Endothelial cell of umbilical vein (primary cell): ENCODE results near the gene SZT2. TPM values are rescaled to one million over a fixed set of nuclear protein-coding genes. Genes with fewer than 3 reads are reported as not detected.

Source experiments
- BruUV-seq: library from RNA; stranded (reverse); fragments of 400-500 nt; replicated peaks from 2 replicates; lab custom pipeline; 2021; lab: Mats Ljungman, UMichigan
- CTCF ChIA-PET: fragments of 300-600, 350-600 bp; sonication (Branson Sonifier 250); formaldehyde crosslinking; loops from one replicate; lab custom pipeline; 2021; ENCODE audit warnings: antibody characterized with exemption, inconsistent platforms; lab: Charles Lee
- POLR2A ChIA-PET: fragments of 300-600, 350-600 bp; sonication (Branson Sonifier 250); formaldehyde crosslinking; loops from one replicate; lab custom pipeline; 2021; ENCODE audit warnings: antibody characterized with exemption, inconsistent platforms; lab: Charles Lee
- DNase-seq: peaks from one replicate; pipeline ENCODE4 v3.0.0-alpha.2; 2011; ENCODE audit warnings: low read depth, low spot score
- FAIRE-seq: peaks from 2 replicates; lab custom pipeline; 2011; peaks lifted over from hg19 to GRCh38; lab: Jason Lieb, UNC
- H2AFZ ChIP-seq: 2 replicates; pipeline ENCODE4 v1.6.0; 2012; ENCODE audit warnings: low read depth, low read length, control low read depth, inconsistent platforms
- H3K27ac ChIP-seq: 2 replicates; pipeline ENCODE4 v1.5.1; 2011; ENCODE audit warnings: low read depth, mild to moderate bottlenecking, control low read depth, low read length, moderate library complexity; ENCODE audit not compliant: insufficient read depth
- H3K27me3 ChIP-seq, 2 experiments: 2 replicates each; pipeline versions ENCODE4 v1.6.0 to v1.6.1; 2011; ENCODE audit warnings: low read length in 2 of 2, mixed read lengths in 1 of 2; ENCODE audit not compliant: control insufficient read depth in 2 of 2, insufficient read depth in 2 of 2
- H3K36me3 ChIP-seq, 2 experiments: 2 replicates in 1 of 2; 3 replicates in 1 of 2; pipeline ENCODE4 v1.5.1; 2011; ENCODE audit warnings: low read length in 2 of 2, mild to moderate bottlenecking in 1 of 2, moderate library complexity in 1 of 2; ENCODE audit not compliant: control insufficient read depth in 2 of 2, insufficient read depth in 2 of 2; ENCODE audit errors: extremely low read depth in 1 of 2
- H3K4me1 ChIP-seq: 3 replicates; pipeline ENCODE4 v1.5.1; 2011; ENCODE audit warnings: mild to moderate bottlenecking, low read length; ENCODE audit not compliant: control insufficient read depth, insufficient read depth; ENCODE audit errors: extremely low read depth
- H3K4me2 ChIP-seq: 2 replicates; pipeline ENCODE4 v1.6.1; 2011; ENCODE audit warnings: low read length, control low read depth, mixed read lengths; ENCODE audit not compliant: insufficient read depth
- H3K4me3 ChIP-seq, 3 experiments: fragments of 200-600 bp in 1 of 3; sonication (generic), shearing (Covaris generic) in 1 of 3; replicated peaks in 1 of 3; 2 replicates each; pipeline ENCODE4 v1.5.1; 2011 to 2016; ENCODE audit warnings: control low read depth in 3 of 3, low read length in 3 of 3, mild to moderate bottlenecking in 2 of 3, inconsistent platforms in 1 of 3, low read depth in 1 of 3, moderate library complexity in 1 of 3; ENCODE audit not compliant: insufficient read depth in 1 of 3
- H3K79me2 ChIP-seq: 2 replicates; pipeline ENCODE4 v1.6.0; 2012; ENCODE audit warnings: low read length, inconsistent platforms; ENCODE audit not compliant: control insufficient read depth, insufficient read depth
- H3K9ac ChIP-seq: replicated peaks from 2 replicates; pipeline ENCODE3; 2011; ENCODE audit warnings: low read length, control low read depth; ENCODE audit not compliant: insufficient read depth; ENCODE audit errors: extremely low read depth
- H3K9me1 ChIP-seq: replicated peaks from 3 replicates; pipeline ENCODE4 v1.6.0; 2011; ENCODE audit warnings: mild to moderate bottlenecking, low read length; ENCODE audit not compliant: control insufficient read depth, insufficient read depth; ENCODE audit errors: extremely low read depth
- H3K9me3 ChIP-seq: replicated peaks from 2 replicates; pipeline ENCODE4 v1.5.1; 2012; ENCODE audit warnings: low read length, inconsistent platforms; ENCODE audit not compliant: control insufficient read depth, insufficient read depth
- H4K20me1 ChIP-seq: replicated peaks from 2 replicates; pipeline ENCODE3; 2011; ENCODE audit warnings: mild to moderate bottlenecking, low read length; ENCODE audit not compliant: control insufficient read depth, insufficient read depth; ENCODE audit errors: extremely low read depth
- EZH2 ChIP-seq: IDR thresholded peaks from 2 replicates; pipeline ENCODE4 v1.6.1; 2012; ENCODE audit warnings: borderline replicate concordance, low read depth, mild to moderate bottlenecking, moderate library complexity, low read length, inconsistent platforms; ENCODE audit not compliant: severe bottlenecking
- FOS ChIP-seq: IDR thresholded peaks from 2 replicates; pipeline ENCODE4 v1.6.1; 2011; ENCODE audit warnings: mild to moderate bottlenecking, low read length, moderate library complexity, borderline replicate concordance; ENCODE audit not compliant: insufficient read depth
- GATA2 ChIP-seq: IDR thresholded peaks from 2 replicates; pipeline ENCODE4 v1.7.0; 2011; ENCODE audit warnings: low read depth, mild to moderate bottlenecking, moderate library complexity, mixed read lengths, low read length; ENCODE audit not compliant: insufficient read length, insufficient read depth
- JUN ChIP-seq: IDR thresholded peaks from 2 replicates; pipeline ENCODE4 v1.6.1; 2011; ENCODE audit warnings: borderline replicate concordance, low read depth; ENCODE audit not compliant: insufficient read length, insufficient read depth
- MYC ChIP-seq: IDR thresholded peaks from one replicate; pipeline ENCODE4 v1.6.1; 2011; ENCODE audit warnings: mild to moderate bottlenecking, low read depth, low read length
- POLR2A ChIP-seq: IDR thresholded peaks from 2 replicates; pipeline ENCODE4 v1.6.1; 2012; ENCODE audit warnings: low read depth, mild to moderate bottlenecking, control low read depth, low read length
- POLR2AphosphoS5 ChIP-seq: IDR thresholded peaks from 2 replicates; pipeline ENCODE4 v1.6.1; 2012; ENCODE audit warnings: low read depth, mild to moderate bottlenecking, control low read depth, low read length, moderate library complexity; ENCODE audit not compliant: insufficient read depth
- dilution Hi-C: fragments of 300-500 bp; cut with MboI; formaldehyde crosslinking; loops from one replicate; pipeline ENCODE4 v1.15.0; 2019; ENCODE audit warnings: low sequenced_read_pairs; ENCODE audit not compliant: extremely low pct_ligation_motif_present
- intact Hi-C: fragments of 100-400 bp; cut with micrococcal nuclease; formaldehyde crosslinking; loops from one replicate; pipeline ENCODE4 v1.10.0; 2022
- polyA plus RNA-seq, 4 experiments: library from polyadenylated mRNA; depleted of rRNA in 3 of 4; stranded (reverse) in 3 of 4; unstranded in 1 of 4; fragments of >200 nt; gene quantifications; 2 replicates each; pipeline versions ENCODE4 v1.2.1 to v1.2.3, GENCODE V29; 2011 to 2012; ENCODE audit warnings: missing spikeins in 1 of 4
- total RNA-seq: library from RNA; stranded (reverse); gene quantifications from 2 replicates; pipeline ENCODE4 v1.2.3, GENCODE V29; 2021
- TF ChIP-seq, protein P1 (sequence below), 2 donors: IDR thresholded peaks; 1 replicate in 1 of 2; 2 replicates in 1 of 2; pipeline ENCODE4 v1.5.1; 2011; ENCODE audit warnings: low read length in 2 of 2, mild to moderate bottlenecking in 2 of 2, moderate library complexity in 2 of 2, control low read depth in 1 of 2, inconsistent platforms in 1 of 2, low read depth in 1 of 2; ENCODE audit not compliant: insufficient read depth in 1 of 2; ENCODE audit errors: extremely low read depth in 1 of 2
- TF ChIP-seq, protein P2 (sequence below): IDR thresholded peaks from 2 replicates; pipeline ENCODE4 v1.6.1; 2011; ENCODE audit not compliant: insufficient read depth, insufficient read length

The SZT2 gene
- total and polyA plus RNA-seq, 2 donors (not counting 3 experiments of a cell fraction or from before 2014, with no cell fraction given), result 11.4 to 49.9 TPM

DNA sequence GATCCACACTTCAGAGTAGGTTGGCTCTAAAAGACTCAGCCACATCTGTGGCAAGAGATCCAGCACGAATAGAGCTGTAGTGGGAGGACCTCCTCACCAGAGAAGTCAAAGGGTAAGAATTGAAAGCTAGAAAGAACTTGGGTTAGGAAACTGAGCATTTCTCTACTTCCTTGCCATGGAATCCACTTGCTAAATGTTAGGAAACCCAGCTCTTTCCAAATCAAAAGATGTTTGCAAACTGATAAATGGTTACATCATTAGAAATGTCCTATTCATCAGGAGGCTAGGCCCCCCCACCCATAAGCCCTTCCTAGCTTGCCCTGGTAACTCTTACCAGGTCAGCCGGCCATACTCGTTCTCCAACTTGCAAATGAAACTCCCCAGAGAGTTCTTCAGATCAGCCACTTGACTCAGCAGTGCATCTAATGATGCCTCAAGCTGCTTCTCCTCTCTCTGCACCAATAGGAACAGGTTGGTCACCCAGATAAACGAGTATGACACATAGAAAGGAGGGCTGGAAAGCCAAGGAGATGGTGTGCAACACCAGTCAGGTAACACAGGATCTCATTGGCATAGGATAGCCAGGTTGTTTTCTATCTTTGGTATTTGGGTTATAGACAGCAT lies 1.6 kb upstream of the SZT2 start:
- TF ChIP-seq, protein P1, sequence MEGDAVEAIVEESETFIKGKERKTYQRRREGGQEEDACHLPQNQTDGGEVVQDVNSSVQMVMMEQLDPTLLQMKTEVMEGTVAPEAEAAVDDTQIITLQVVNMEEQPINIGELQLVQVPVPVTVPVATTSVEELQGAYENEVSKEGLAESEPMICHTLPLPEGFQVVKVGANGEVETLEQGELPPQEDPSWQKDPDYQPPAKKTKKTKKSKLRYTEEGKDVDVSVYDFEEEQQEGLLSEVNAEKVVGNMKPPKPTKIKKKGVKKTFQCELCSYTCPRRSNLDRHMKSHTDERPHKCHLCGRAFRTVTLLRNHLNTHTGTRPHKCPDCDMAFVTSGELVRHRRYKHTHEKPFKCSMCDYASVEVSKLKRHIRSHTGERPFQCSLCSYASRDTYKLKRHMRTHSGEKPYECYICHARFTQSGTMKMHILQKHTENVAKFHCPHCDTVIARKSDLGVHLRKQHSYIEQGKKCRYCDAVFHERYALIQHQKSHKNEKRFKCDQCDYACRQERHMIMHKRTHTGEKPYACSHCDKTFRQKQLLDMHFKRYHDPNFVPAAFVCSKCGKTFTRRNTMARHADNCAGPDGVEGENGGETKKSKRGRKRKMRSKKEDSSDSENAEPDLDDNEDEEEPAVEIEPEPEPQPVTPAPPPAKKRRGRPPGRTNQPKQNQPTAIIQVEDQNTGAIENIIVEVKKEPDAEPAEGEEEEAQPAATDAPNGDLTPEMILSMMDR (IDR thresholded peaks at IDR 0.05; ENCODE audit: extremely low read depth in 1 of 2, insufficient read depth in 1 of 2, low read depth in 1 of 2, low read length in 2 of 2), result no peak
- TF ChIP-seq MYC (no peak), POLR2AphosphoS5 (no peak), EZH2 (no peak), JUN (no peak), FOS (no peak), GATA2 (no peak), POLR2A (no peak)
- TF ChIP-seq, protein P2, sequence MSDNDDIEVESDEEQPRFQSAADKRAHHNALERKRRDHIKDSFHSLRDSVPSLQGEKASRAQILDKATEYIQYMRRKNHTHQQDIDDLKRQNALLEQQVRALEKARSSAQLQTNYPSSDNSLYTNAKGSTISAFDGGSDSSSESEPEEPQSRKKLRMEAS, result no peak
- no peaks in the 10 kb centered on the region for H4K20me1 ChIP-seq
- CTCF ChIA-PET, result interaction anchor here (0.8 to 3.7 kb wide), 2 partner anchors 27 to 161 kb away, joined by 3 to 13 read pairs; no protein-coding TSS in a partner anchor
- no peaks in the 10 kb centered on the region for H3K9me1 ChIP-seq
- H3K9ac ChIP-seq, result no peak overlapping the region
- no peak overlapping the region for H3K4me3 ChIP-seq
- peaks cover 34% of the 10 kb centered on the region for H3K79me2 ChIP-seq
- H3K4me2 ChIP-seq, result peak overlapping the region; percentile 93
- peaks cover 13 to 39% of the 10 kb centered on the region in 2 experiments for H3K36me3 ChIP-seq
- H3K27ac ChIP-seq, result no peak overlapping the region
- no peaks in the 10 kb centered on the region for H3K9me3 ChIP-seq
- H2AFZ ChIP-seq, result no peak overlapping the region
- no peaks in the 10 kb centered on the region for H3K27me3 ChIP-seq
- dilution Hi-C loops, result no loop called here
- FAIRE-seq (no peak), DNase-seq (no peak)
- intact Hi-C loops, result no loop called here
- POLR2A ChIA-PET, result interaction anchor here (1.2 kb wide), 1 partner anchor 27 kb away, joined by 3 read pairs; no protein-coding TSS in a partner anchor
- no TSS peak for BruUV-seq
- H3K4me1 ChIP-seq, result peaks cover 18% of the 10 kb centered on the region
